Keratinocyte (primary cell): ENCODE data around the gene DCP1B. TPM values are rescaled to one million over a fixed set of nuclear protein-coding genes. Genes with fewer than 3 reads are reported as not detected.

Experiments
- DNase-seq: peaks from one replicate; pipeline ENCODE4 v3.0.0-alpha.2; 2011; ENCODE audit warnings: low read depth, missing footprints, low spot score
- FAIRE-seq: peaks from 2 replicates; lab custom pipeline; 2011; peaks lifted over from hg19 to GRCh38; lab: Jason Lieb, UNC
- H2AFZ ChIP-seq: 2 replicates; pipeline ENCODE4 v1.6.0; 2012; ENCODE audit warnings: low read length, control low read depth, inconsistent platforms; ENCODE audit not compliant: control insufficient read depth
- H3K27ac ChIP-seq: 2 replicates; pipeline ENCODE4 v1.5.1; 2011; ENCODE audit warnings: low read length; ENCODE audit not compliant: control insufficient read depth, insufficient read depth
- H3K27me3 ChIP-seq: 3 replicates; pipeline ENCODE4 v1.6.0; 2011; ENCODE audit warnings: low read length; ENCODE audit not compliant: control insufficient read depth, insufficient read depth; ENCODE audit errors: extremely low read depth
- H3K36me3 ChIP-seq, 2 experiments: 2 replicates in 1 of 2; 3 replicates in 1 of 2; pipeline ENCODE4 v1.5.1; 2011; ENCODE audit warnings: low read length in 2 of 2, mild to moderate bottlenecking in 1 of 2; ENCODE audit not compliant: control insufficient read depth in 2 of 2, insufficient read depth in 2 of 2; ENCODE audit errors: extremely low read depth in 1 of 2
- H3K4me1 ChIP-seq: 3 replicates; pipeline ENCODE4 v1.5.1; 2011; ENCODE audit warnings: low read length; ENCODE audit not compliant: control insufficient read depth, insufficient read depth; ENCODE audit errors: extremely low read depth
- H3K4me2 ChIP-seq: 3 replicates; pipeline ENCODE4 v1.6.0; 2011; ENCODE audit warnings: low read depth, low read length; ENCODE audit not compliant: control insufficient read depth, insufficient read depth; ENCODE audit errors: extremely low read depth
- H3K4me3 ChIP-seq, 3 experiments: fragments of 200-600 bp in 1 of 3; sonication (generic) in 1 of 3; 2 replicates in 2 of 3; 3 replicates in 1 of 3; pipeline ENCODE4 v1.5.1; 2011 to 2016; ENCODE audit warnings: low read length in 3 of 3, mild to moderate bottlenecking in 3 of 3, control low read depth in 2 of 3, inconsistent platforms in 1 of 3, low read depth in 1 of 3, mixed read lengths in 1 of 3, mixed run types in 1 of 3, moderate library complexity in 1 of 3; ENCODE audit not compliant: control insufficient read depth in 2 of 3, insufficient read depth in 2 of 3; ENCODE audit errors: extremely low read depth in 1 of 3
- H3K79me2 ChIP-seq: 2 replicates; pipeline ENCODE4 v1.6.0; 2012; ENCODE audit warnings: low read length; ENCODE audit not compliant: control insufficient read depth, insufficient read depth
- H3K9ac ChIP-seq: 3 replicates; pipeline ENCODE4 v1.6.0; 2011; ENCODE audit warnings: low read length; ENCODE audit not compliant: control insufficient read depth, insufficient read depth; ENCODE audit errors: extremely low read depth
- H3K9me1 ChIP-seq: 3 replicates; pipeline ENCODE4 v1.6.0; 2011; ENCODE audit warnings: low read length; ENCODE audit not compliant: control insufficient read depth, insufficient read depth; ENCODE audit errors: extremely low read depth
- H3K9me3 ChIP-seq: 2 replicates; pipeline ENCODE4 v1.5.1; 2012; ENCODE audit warnings: low read depth, low read length; ENCODE audit not compliant: control insufficient read depth
- H4K20me1 ChIP-seq: 3 replicates; pipeline ENCODE4 v1.6.0; 2011; ENCODE audit warnings: low read length; ENCODE audit not compliant: control insufficient read depth, insufficient read depth; ENCODE audit errors: extremely low read depth
- EZH2 ChIP-seq: IDR thresholded peaks from one replicate; pipeline ENCODE4 v1.6.1; 2012; ENCODE audit warnings: inconsistent platforms, mild to moderate bottlenecking, low read length, moderate library complexity
- dilution Hi-C: fragments of 300-500 bp; cut with MboI; formaldehyde crosslinking; loops from one replicate; pipeline ENCODE4 v1.7.0; 2020; ENCODE audit warnings: low sequenced_read_pairs; ENCODE audit not compliant: extremely low pct_ligation_motif_present
- polyA plus RNA-seq, 5 experiments: library from polyadenylated mRNA; depleted of rRNA in 3 of 5; stranded (reverse) in 3 of 5; stranded (forward) in 1 of 5; unstranded in 1 of 5; fragments of >200 nt; gene quantifications; 1 replicate in 1 of 5; 2 replicates in 3 of 5; 3 replicates in 1 of 5; pipeline versions ENCODE4 v1.2.1 to v1.2.3, GENCODE V29; 2011 to 2012; ENCODE audit warnings: missing spikeins in 2 of 5, low read depth in 1 of 5, low replicate concordance in 1 of 5
- TF ChIP-seq, protein P1 (sequence below), 3 experiments: IDR thresholded peaks in 1 of 3; conservative IDR thresholded peaks in 1 of 3; optimal IDR thresholded peaks in 1 of 3; 2 replicates in 2 of 3; 3 replicates in 1 of 3; pipeline versions ENCODE3 to v1.5.1; 2011; ENCODE audit warnings: low read length in 3 of 3, mild to moderate bottlenecking in 3 of 3, moderate library complexity in 2 of 3, control low read depth in 1 of 3, inconsistent platforms in 1 of 3; ENCODE audit not compliant: insufficient read depth in 2 of 3; ENCODE audit errors: extremely low read depth in 1 of 3

DCP1B gene
- polyA plus RNA-seq, 1 donor (not counting 4 experiments of a cell fraction or from before 2014, with no cell fraction given) = 9.7 TPM

- H3K4me2 ChIP-seq = no peak overlapping the region
- dilution Hi-C loops = no loop called here
- no peaks in the 10 kb centered on the region for H3K9me3 ChIP-seq
- no peaks in the 10 kb centered on the region for H3K9me1 ChIP-seq
- no peak overlapping the region for H3K9ac ChIP-seq
- H3K27ac ChIP-seq = no peak overlapping the region
- H3K36me3 ChIP-seq = no peaks in the 10 kb centered on the region
- DNase-seq (no peak), FAIRE-seq (no peak)
- H3K4me3 ChIP-seq = no peak overlapping the region
- H2AFZ ChIP-seq = no peak overlapping the region
- H3K79me2 ChIP-seq = no peaks in the 10 kb centered on the region
- H3K27me3 ChIP-seq = peaks cover under 1% of the 10 kb centered on the region
- TF ChIP-seq, protein P1, sequence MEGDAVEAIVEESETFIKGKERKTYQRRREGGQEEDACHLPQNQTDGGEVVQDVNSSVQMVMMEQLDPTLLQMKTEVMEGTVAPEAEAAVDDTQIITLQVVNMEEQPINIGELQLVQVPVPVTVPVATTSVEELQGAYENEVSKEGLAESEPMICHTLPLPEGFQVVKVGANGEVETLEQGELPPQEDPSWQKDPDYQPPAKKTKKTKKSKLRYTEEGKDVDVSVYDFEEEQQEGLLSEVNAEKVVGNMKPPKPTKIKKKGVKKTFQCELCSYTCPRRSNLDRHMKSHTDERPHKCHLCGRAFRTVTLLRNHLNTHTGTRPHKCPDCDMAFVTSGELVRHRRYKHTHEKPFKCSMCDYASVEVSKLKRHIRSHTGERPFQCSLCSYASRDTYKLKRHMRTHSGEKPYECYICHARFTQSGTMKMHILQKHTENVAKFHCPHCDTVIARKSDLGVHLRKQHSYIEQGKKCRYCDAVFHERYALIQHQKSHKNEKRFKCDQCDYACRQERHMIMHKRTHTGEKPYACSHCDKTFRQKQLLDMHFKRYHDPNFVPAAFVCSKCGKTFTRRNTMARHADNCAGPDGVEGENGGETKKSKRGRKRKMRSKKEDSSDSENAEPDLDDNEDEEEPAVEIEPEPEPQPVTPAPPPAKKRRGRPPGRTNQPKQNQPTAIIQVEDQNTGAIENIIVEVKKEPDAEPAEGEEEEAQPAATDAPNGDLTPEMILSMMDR (optimal IDR thresholded peaks at IDR 0.05 in 1 of 3, IDR thresholded peaks at IDR 0.05 in 1 of 3, conservative IDR thresholded peaks at IDR 0.05 in 1 of 3; ENCODE audit: extremely low read depth in 1 of 3, insufficient read depth in 2 of 3, low read length in 3 of 3) = no peak
- no peak for TF ChIP-seq EZH2
- H4K20me1 ChIP-seq = no peaks in the 10 kb centered on the region
- no peaks in the 10 kb centered on the region for H3K4me1 ChIP-seq
Observed at GRCh38 chr12:2017546-2018337, 13.5 kb upstream of the DCP1B start.

GRCh38 chr12:2016862-2017545 is 12.7 kb upstream of the DCP1B start:
- TF ChIP-seq, protein P1 (optimal IDR thresholded peaks at IDR 0.05 in 1 of 3, IDR thresholded peaks at IDR 0.05 in 1 of 3, conservative IDR thresholded peaks at IDR 0.05 in 1 of 3; ENCODE audit: extremely low read depth in 1 of 3, insufficient read depth in 2 of 3, low read length in 3 of 3) = no peak
- TF ChIP-seq EZH2 = no peak
- no peak overlapping the region for H3K4me3 ChIP-seq
- no peak overlapping the region for H3K4me2 ChIP-seq
- no peaks in the 10 kb centered on the region for H3K36me3 ChIP-seq
- H3K27me3 ChIP-seq = no peaks in the 10 kb centered on the region
- H2AFZ ChIP-seq = no peak overlapping the region
- dilution Hi-C loops = no loop called here
- H3K27ac ChIP-seq = no peak overlapping the region
- H3K9ac ChIP-seq = no peak overlapping the region
- H3K4me1 ChIP-seq = no peaks in the 10 kb centered on the region
- H3K79me2 ChIP-seq = no peaks in the 10 kb centered on the region
- no peaks in the 10 kb centered on the region for H3K9me3 ChIP-seq
- DNase-seq (no peak), FAIRE-seq (no peak)
- H4K20me1 ChIP-seq = no peaks in the 10 kb centered on the region
- no peaks in the 10 kb centered on the region for H3K9me1 ChIP-seq
